Limb (tissue), 2 donors: Measurements from ENCODE around the gene EMSY.

Experiments
- DNase-seq, 2 donors: peaks; one replicate each; pipeline ENCODE4 v3.0.0-alpha.2; 2016; ENCODE audit errors: extremely low spot score in 2 of 2

EMSY gene

DNA sequence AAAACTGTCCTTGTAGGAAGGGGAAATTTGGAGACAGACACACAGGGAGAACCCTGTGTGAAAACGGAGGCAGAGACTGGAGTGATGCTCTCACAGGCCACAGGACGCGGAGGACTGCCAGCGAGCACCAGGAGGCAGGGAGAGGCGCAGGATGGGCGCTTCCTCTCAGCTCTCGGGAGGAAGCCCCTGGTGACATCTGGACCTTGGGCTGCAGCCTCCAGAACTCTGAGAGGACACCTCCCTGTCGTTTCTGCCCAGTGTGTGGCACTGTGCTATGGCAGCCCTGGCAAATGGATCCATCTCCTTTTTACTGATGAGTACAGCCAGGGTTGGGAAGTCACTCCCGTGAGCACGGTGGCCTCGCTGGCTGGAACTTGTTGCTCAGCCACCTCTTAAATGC is 151.8 kb downstream of the EMSY start:
- DNase-seq = no peak

DNA sequence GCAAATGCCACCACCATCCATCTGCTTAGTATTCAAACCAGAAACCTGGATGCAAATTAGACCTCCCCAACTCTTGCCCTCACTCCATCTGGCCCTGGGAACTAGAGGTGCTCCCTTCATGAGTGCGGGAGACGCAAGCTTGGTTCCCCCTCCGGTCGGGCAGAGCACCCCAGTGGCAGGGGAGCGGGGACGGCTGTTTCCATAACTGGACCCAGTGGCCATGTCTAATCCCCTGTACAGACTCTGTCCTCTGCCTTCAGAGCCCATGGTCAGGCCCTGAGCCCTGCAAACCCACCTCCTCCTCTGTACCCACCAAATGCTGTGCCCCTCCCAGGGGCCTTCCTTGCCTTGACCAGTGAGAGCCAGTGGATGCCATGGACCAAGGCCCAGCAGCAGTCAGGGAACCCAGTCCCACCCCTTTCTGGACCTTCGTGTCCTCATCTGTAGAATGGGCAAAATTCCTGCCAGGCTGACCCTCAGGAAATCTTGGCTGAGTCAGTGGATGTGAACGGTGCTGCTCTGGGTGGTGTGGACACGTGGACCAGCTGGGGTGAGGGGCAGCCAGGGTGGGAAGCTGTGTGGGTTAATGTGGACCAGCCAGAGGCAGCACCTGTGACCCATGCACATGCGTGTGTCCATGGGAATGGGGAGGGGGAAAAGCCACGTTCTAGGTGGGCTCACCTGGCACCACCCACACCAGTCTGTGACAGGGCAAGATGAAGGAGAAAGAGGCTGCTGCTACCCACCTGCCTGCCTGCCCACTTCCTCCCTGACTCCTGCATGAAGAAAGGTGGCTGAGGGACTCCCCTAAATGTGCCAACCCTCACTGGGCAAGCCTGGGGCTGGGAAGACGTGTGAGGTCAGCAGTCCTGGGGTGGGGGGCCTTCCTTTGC is 153.0 kb downstream of the EMSY start:
- DNase-seq = no peak

- DNase-seq = no peak
Observed at GRCh38 chr11:76598426-76598839, 153.6 kb downstream of the EMSY start.

DNA sequence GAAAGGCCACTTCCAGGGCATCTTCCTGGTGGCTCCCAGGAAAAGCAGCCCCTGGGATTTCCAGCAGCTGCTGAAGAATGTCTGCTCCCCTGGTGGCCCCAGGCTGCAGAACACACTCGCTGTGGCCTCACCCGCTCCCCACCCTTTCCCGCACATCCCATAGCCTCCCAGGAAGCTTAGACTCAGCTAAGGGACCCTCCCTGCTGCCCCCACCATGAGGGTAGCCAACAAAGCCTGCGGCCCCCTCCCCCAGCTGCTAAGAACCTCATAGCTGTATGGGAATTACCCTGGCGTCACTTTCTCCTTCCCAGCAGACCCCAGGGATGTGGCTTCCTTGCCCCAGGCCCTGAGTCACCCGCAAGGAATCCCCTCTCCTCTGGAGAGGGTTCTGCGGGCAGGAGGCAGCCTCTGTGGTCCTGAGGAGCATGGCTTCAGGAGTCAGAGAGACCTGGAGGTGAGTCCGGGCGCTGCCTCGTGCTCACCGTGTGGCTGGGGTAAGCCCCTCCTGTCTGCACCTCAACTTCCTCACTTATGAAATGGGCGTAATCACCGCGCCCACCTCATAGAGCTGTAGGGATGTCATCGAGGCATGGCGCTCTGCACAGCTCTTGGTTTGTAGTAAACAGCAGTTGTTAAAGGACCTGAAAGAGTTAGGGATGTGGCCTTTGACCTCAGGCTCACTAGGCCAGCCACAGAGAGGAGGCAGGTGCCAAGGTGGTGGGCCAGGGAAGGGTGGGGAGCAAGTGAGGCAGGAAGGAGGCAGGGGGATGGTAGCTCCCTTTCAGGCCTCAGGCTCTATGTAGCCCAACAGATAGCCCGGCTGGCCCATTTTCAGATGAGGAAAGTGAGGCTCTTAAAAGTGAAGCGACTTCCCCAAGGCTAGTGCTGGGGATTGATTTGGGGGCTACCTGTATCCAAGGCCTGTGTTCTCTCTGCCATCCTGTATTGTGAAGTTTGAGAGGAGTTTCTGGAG is 154.5 kb downstream of the EMSY start:
- no peak for DNase-seq

DNA sequence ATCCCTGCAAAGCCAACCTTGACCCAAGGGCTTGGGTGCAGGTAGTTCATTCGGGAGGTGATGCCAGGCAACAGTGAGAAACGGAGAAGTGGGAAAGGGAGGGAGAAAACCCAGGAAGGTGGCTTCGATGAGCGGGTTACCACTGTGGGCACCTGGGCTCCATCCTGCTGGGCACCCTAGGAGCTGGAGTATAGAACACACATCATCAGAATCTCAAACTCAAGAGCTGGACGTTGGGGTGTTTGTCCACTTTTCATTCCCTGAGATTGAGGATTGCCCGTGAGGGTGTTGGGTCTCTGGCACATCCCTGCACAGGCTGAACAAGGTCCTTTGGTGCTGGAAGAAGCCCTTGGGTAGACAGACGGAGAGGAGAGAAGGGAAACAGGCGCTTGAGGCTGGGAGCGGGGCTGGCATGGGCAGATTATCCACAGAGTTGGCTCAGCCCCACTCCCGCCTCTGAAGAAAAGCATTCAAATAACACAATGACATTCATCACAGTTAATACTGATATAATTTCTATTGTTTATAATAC is 155.4 kb downstream of the EMSY start:
- no peak for DNase-seq

DNA sequence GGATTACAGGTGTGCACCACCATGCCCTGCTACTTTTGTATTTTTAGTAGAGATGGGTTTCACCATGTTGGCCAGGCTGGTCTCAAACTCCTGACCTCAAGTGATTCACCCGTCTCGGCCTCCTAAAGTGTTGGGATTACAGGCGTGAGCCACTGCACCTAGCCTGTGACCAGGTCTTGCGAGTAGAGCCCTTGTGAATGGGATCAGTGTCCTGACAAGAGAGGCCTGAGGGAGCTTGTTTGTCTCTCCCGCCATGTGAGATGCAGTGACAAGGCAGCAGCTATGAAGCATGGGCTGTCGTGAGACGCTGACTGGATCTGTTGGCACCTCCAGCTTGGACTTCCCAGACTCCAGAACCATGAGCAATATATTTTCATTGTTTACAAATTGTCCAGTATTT is 156.5 kb downstream of the EMSY start:
- no peak for DNase-seq

- no peak for DNase-seq
Observed at GRCh38 chr11:76601724-76602123, 156.9 kb downstream of the EMSY start.

GRCh38 chr11:76602431-76602861 is 157.6 kb downstream of the EMSY start:
- no peak for DNase-seq
